Measurements from ENCODE around the gene ERICH6B.

ERICH6B gene

GRCh38 chr13:45506811-45507210 lies 108.7 kb downstream of the ERICH6B start:
- no peak for DNase-seq (ENCODE audit: low read depth)
- H3K4me3 ChIP-seq (ENCODE audit: low read length): no peak overlapping the region
- TF ChIP-seq, protein P1, sequence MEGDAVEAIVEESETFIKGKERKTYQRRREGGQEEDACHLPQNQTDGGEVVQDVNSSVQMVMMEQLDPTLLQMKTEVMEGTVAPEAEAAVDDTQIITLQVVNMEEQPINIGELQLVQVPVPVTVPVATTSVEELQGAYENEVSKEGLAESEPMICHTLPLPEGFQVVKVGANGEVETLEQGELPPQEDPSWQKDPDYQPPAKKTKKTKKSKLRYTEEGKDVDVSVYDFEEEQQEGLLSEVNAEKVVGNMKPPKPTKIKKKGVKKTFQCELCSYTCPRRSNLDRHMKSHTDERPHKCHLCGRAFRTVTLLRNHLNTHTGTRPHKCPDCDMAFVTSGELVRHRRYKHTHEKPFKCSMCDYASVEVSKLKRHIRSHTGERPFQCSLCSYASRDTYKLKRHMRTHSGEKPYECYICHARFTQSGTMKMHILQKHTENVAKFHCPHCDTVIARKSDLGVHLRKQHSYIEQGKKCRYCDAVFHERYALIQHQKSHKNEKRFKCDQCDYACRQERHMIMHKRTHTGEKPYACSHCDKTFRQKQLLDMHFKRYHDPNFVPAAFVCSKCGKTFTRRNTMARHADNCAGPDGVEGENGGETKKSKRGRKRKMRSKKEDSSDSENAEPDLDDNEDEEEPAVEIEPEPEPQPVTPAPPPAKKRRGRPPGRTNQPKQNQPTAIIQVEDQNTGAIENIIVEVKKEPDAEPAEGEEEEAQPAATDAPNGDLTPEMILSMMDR (IDR thresholded peaks at IDR 0.05; ENCODE audit: insufficient read depth, low read depth, low read length, missing control alignments): no peak

DNA sequence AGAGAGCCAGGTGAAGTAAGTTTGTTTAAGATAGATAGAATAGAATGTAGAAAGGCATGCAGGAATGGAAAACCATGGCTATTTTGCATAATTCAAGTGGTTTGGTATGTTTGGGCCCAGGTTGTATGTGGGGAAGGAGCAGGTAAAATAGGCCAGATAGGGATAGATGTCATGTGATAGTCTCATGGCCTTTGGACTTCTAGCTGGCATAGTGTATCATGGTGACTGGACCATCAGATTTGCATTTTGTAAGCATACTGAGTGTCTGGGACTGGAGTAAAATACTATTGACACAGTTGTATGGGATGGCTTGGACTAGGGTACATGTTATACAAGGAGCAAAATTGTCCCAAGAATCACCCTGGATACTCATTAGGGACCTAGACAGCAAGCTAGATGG lies 111.9 kb downstream of the ERICH6B start:
- H3K4me3 ChIP-seq (ENCODE audit: low read length): no peak overlapping the region
- DNase-seq (ENCODE audit: low read depth): no peak
- TF ChIP-seq, protein P1 (IDR thresholded peaks at IDR 0.05; ENCODE audit: insufficient read depth, low read depth, low read length, missing control alignments): no peak

GRCh38 chr13:45501175-45501526 lies 114.4 kb downstream of the ERICH6B start:
- TF ChIP-seq, protein P1 (IDR thresholded peaks at IDR 0.05; ENCODE audit: insufficient read depth, low read depth, low read length, missing control alignments): no peak
- DNase-seq (ENCODE audit: low read depth): no peak
- H3K4me3 ChIP-seq (ENCODE audit: low read length): no peak overlapping the region

DNA sequence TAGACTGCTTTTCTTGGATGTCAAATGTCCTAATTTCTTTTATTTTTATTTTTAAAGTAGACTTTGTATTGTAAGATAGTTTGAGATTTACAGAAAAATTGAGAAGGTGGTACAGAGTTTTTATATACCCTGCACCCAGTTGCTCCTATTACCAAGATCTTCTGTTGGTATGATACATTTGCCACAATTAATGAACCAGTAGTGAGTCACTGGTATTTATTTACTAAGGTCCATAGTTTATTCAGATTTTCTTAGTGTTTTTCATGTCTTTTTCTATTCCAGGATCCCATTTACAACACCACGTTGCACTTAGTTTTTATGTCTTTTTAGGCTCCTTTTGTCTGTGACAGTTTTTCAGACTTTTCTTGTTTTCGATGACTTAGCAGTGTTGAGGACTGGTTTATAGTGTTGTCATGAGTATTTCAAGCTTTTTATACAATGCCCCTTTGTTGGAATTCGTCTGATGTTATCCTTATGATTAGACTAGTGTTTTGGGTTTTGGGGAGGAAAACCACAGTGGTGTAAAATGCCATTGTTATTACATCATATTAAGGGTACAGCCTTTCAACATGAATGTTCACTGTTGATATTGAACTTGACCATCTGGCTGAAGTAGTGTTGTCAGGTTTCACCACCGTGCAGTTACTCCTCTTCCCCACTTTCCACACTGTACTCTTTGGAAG lies 114.9 kb downstream of the ERICH6B start:
- H3K4me3 ChIP-seq (ENCODE audit: low read length): no peak overlapping the region
- TF ChIP-seq, protein P1 (IDR thresholded peaks at IDR 0.05; ENCODE audit: insufficient read depth, low read depth, low read length, missing control alignments): no peak
- peak; percentile 39 for DNase-seq (ENCODE audit: low read depth)

DNA sequence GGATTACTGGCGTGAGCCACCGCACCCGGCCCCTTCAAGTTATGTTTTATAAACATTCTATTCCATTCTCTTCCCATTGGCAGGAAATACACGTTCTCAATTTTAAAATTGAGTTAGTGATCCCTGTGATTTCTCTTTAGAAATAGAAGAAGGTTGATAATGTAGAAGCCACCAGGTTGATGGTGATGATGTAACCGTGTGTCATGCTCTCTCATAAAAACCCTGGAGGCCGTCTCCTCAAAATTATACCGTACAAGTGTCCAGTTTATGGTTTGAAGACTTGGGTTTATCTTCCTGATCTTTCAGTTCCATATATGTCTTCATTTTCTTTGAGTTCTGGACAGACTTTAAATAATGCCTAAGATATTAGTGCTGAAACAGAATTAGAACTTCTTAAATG lies 118.6 kb downstream of the ERICH6B start:
- no peak overlapping the region for H3K4me3 ChIP-seq (ENCODE audit: low read length)
- TF ChIP-seq, protein P1 (IDR thresholded peaks at IDR 0.05; ENCODE audit: insufficient read depth, low read depth, low read length, missing control alignments): no peak
- peak; percentile 25 for DNase-seq (ENCODE audit: low read depth)

DNA sequence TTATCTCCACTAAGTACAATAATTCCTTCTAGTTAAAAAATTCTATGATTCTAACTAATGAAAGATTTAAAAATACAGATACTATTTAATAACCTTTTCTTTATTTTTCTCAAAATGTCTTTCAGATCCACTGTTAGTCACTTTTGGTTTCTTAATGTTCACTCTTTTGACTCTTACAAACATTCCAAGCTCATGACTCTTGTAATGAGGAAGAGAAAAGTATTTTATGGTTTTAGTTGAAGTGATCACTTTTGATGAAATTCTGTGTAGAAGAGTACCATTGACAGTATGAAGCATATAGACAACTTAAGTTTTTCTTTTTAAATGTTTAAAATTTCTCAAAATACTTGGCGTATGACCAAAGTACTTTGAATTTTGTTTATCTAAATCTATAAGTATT lies 123.0 kb downstream of the ERICH6B start:
- DNase-seq (ENCODE audit: low read depth): no peak
- TF ChIP-seq, protein P1 (IDR thresholded peaks at IDR 0.05; ENCODE audit: insufficient read depth, low read depth, low read length, missing control alignments): no peak
- no peak overlapping the region for H3K4me3 ChIP-seq (ENCODE audit: low read length)
